HEK293T (cell line): ENCODE data around the gene SLC39A8.
"Not testable (repeated sequence)": the region's sequence is repeated elsewhere in the genome, so short reads cannot be mapped to it uniquely, and the experiment has no call there.

Experiments
- ARNT ChIP-seq: fragments of 450-650 bp; IDR thresholded peaks from 2 replicates; pipeline ENCODE4 v1.6.1; 2017; ENCODE audit warnings: mild to moderate bottlenecking
- BHLHE40 ChIP-seq: fragments of 450-650 bp; IDR thresholded peaks from 2 replicates; pipeline ENCODE4 v1.6.1; 2016; ENCODE audit warnings: mild to moderate bottlenecking, moderate library complexity, borderline replicate concordance
- ELF4 ChIP-seq: fragments of 450-650 bp; IDR thresholded peaks from 2 replicates; pipeline ENCODE4 v1.6.1; 2017; ENCODE audit warnings: antibody characterized with exemption
- FOXA1 ChIP-seq: fragments of 450-650 bp; IDR thresholded peaks from 2 replicates; pipeline ENCODE4 v1.6.1; 2016; ENCODE audit warnings: mild to moderate bottlenecking
- FOXM1 ChIP-seq: fragments of 450-650 bp; IDR thresholded peaks from 2 replicates; pipeline ENCODE4 v1.6.1; 2017; ENCODE audit warnings: mild to moderate bottlenecking, borderline replicate concordance
- HDGF ChIP-seq: fragments of 450-650 bp; IDR thresholded peaks from 2 replicates; pipeline ENCODE4 v1.6.1; 2017; ENCODE audit warnings: antibody characterized with exemption, borderline replicate concordance
- NFRKB ChIP-seq: fragments of 450-650 bp; IDR thresholded peaks from 2 replicates; pipeline ENCODE4 v1.6.1; 2016; ENCODE audit warnings: mild to moderate bottlenecking, moderate library complexity
- SP1 ChIP-seq: fragments of 450-650 bp; IDR thresholded peaks from 2 replicates; pipeline ENCODE4 v1.6.1; 2017
- SUZ12 ChIP-seq: fragments of 450-650 bp; IDR thresholded peaks from 2 replicates; pipeline ENCODE4 v1.6.1; 2016; ENCODE audit warnings: mild to moderate bottlenecking
- TARDBP ChIP-seq: fragments of 450-650 bp; IDR thresholded peaks from 2 replicates; pipeline ENCODE4 v1.6.1; 2016
- ZNF384 ChIP-seq: fragments of 450-650 bp; IDR thresholded peaks from 2 replicates; pipeline ENCODE4 v1.6.1; 2016

DNA sequence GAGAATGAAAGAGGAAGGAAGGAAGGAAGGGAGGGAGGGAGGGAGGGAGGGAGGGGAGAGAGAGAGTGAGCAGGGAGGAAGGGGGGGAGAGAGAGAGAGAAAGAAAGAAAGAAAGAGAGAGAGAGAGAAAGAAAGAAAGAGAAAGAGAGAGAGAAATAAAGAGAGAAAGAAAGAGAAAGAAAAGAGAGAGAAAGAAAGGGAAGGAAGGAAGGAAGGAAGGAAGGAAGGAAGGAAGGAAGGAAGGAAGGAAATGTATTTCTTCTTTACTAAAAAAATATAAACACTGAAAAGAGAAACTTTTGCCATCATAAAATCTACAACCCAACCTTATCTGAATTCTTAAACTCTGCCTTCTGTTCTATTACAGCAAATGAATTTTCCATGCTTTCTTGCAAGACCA is 12.4 kb upstream of the SLC39A8 start:
- TF ChIP-seq SUZ12, SP1, FOXM1, HDGF, TARDBP, FOXA1, ELF4, BHLHE40, NFRKB, ARNT, ZNF384: not testable (repeated sequence)
